HepG2 (cell line): ENCODE data around the gene TBC1D21. TPM values are rescaled to one million over a fixed set of nuclear protein-coding genes. Genes with fewer than 3 reads are reported as not detected.

ENCODE experiments used
- ARNT2 ChIP-seq: sonication (generic); formaldehyde crosslinking; IDR thresholded peaks from 2 replicates; pipeline ENCODE4 v1.8.0; 2022; ENCODE audit warnings: mild to moderate bottlenecking, low read depth, missing genetic modification reagents, moderate library complexity
- CHCHD3 ChIP-seq: sonication (generic); formaldehyde crosslinking; IDR thresholded peaks from 2 replicates; pipeline ENCODE4 v1.8.0; 2022; ENCODE audit warnings: mild to moderate bottlenecking, missing genetic modification reagents, moderate library complexity
- HNF4A ChIP-seq: sonication (generic); formaldehyde crosslinking; IDR thresholded peaks from 2 replicates; pipeline ENCODE4 v1.4.0; 2020; ENCODE audit warnings: missing genetic modification reagents
- JDP2 ChIP-seq: sonication (generic); formaldehyde crosslinking; IDR thresholded peaks from 2 replicates; pipeline ENCODE4 v1.8.1; 2022; ENCODE audit warnings: missing genetic modification reagents, borderline replicate concordance
- KLF13 ChIP-seq: sonication (generic); formaldehyde crosslinking; IDR thresholded peaks from 2 replicates; pipeline ENCODE4 v1.4.0; 2020; ENCODE audit warnings: mild to moderate bottlenecking, missing genetic modification reagents
- KLF16 ChIP-seq, 2 experiments: sonication (generic) in 1 of 2; formaldehyde crosslinking in 1 of 2; IDR thresholded peaks; 2 replicates each; pipeline versions ENCODE4 v1.6.1 to v1.8.0; 2016 to 2023; ENCODE audit warnings: missing genetic modification reagents in 2 of 2, missing compliant biosample characterization in 1 of 2
- MTF2 ChIP-seq: sonication (generic); formaldehyde crosslinking; IDR thresholded peaks from 2 replicates; pipeline ENCODE4 v1.5.0; 2020; ENCODE audit warnings: missing genetic modification reagents, borderline replicate concordance
- MYC ChIP-seq: sonication (generic); formaldehyde crosslinking; IDR thresholded peaks from 2 replicates; pipeline ENCODE4 v1.9.0; 2021; ENCODE audit warnings: missing genetic modification reagents, borderline replicate concordance
- MYNN ChIP-seq: sonication (generic); formaldehyde crosslinking; IDR thresholded peaks from 2 replicates; pipeline ENCODE4 v1.4.0; 2020; ENCODE audit warnings: mild to moderate bottlenecking, low read depth, missing genetic modification reagents
- NKX3-1 ChIP-seq: sonication (generic); formaldehyde crosslinking; IDR thresholded peaks from 2 replicates; pipeline ENCODE4 v1.5.0; 2020; ENCODE audit warnings: missing genetic modification reagents
- NR2F6 ChIP-seq, 2 experiments: IDR thresholded peaks; 2 replicates each; pipeline ENCODE4 v1.6.1; 2016; ENCODE audit warnings: antibody characterized with exemption in 1 of 2, mild to moderate bottlenecking in 1 of 2
- PHF21A ChIP-seq: sonication (generic); formaldehyde crosslinking; IDR thresholded peaks from 2 replicates; pipeline ENCODE4 v1.5.0; 2020; ENCODE audit warnings: mild to moderate bottlenecking, missing genetic modification reagents
- SMARCE1 ChIP-seq: fragments of 450-650 bp; IDR thresholded peaks from 2 replicates; pipeline ENCODE4 v1.6.1; 2017; ENCODE audit warnings: borderline replicate concordance
- SSRP1 ChIP-seq: IDR thresholded peaks from 2 replicates; pipeline ENCODE4 v1.6.1; 2016; ENCODE audit warnings: control low read depth
- XRCC5 ChIP-seq: fragments of 200-400 bp; formaldehyde crosslinking; optimal IDR thresholded peaks from 2 replicates; pipeline ENCODE3; 2017; ENCODE audit warnings: mild to moderate bottlenecking, low read length
- ZFY ChIP-seq: sonication (generic); formaldehyde crosslinking; IDR thresholded peaks from 2 replicates; pipeline ENCODE4 v1.4.0; 2020; ENCODE audit warnings: missing genetic modification reagents
- ZNF138 ChIP-seq: sonication (generic); formaldehyde crosslinking; IDR thresholded peaks from 2 replicates; pipeline ENCODE4 v1.5.0; 2020; ENCODE audit warnings: mild to moderate bottlenecking, low read depth, missing genetic modification reagents
- ZNF446 ChIP-seq: sonication (generic); formaldehyde crosslinking; IDR thresholded peaks from 2 replicates; pipeline ENCODE4 v1.5.0; 2020; ENCODE audit warnings: mild to moderate bottlenecking, missing genetic modification reagents
- ZNF776 ChIP-seq: sonication (generic); formaldehyde crosslinking; IDR thresholded peaks from 2 replicates; pipeline ENCODE4 v1.4.0; 2020; ENCODE audit warnings: mild to moderate bottlenecking, missing genetic modification reagents
- ZNF878 ChIP-seq: sonication (generic); formaldehyde crosslinking; IDR thresholded peaks from 2 replicates; pipeline ENCODE4 v1.8.1; 2023; ENCODE audit warnings: mild to moderate bottlenecking, missing genetic modification reagents, moderate library complexity
- ZSCAN20 ChIP-seq: sonication (generic); formaldehyde crosslinking; IDR thresholded peaks from 2 replicates; pipeline ENCODE4 v1.4.0; 2020; ENCODE audit warnings: missing genetic modification reagents, mild to moderate bottlenecking, borderline replicate concordance
- ZSCAN21 ChIP-seq: sonication (generic); formaldehyde crosslinking; IDR thresholded peaks from 2 replicates; pipeline ENCODE4 v1.8.0; 2022; ENCODE audit warnings: mild to moderate bottlenecking, missing genetic modification reagents, moderate library complexity, borderline replicate concordance
- polyA plus RNA-seq, 8 experiments: library from polyadenylated mRNA; depleted of rRNA in 3 of 8; stranded (reverse) in 7 of 8; unstranded in 1 of 8; fragments of >200 nt; fragmentation: Illumina TruSeq in 4 of 8; extraction: Trizol in 4 of 8; gene quantifications; 2 replicates each; pipeline versions ENCODE4 v1.2.1 to v1.2.3, GENCODE V29; 2011 to 2016; ENCODE audit warnings: low read depth in 4 of 8, missing spikeins in 1 of 8, mixed read lengths in 1 of 8; ENCODE audit not compliant: insufficient read depth in 1 of 8
- total RNA-seq, 5 experiments: library from RNA; depleted of rRNA; stranded (reverse); fragments of >200 nt; fragmentation: Illumina TruSeq; extraction: Trizol; gene quantifications; 2 replicates each; pipeline ENCODE4 v1.2.3, GENCODE V29; 2016; ENCODE audit warnings: low read depth in 1 of 5
- TF ChIP-seq, protein P1 (sequence below): sonication (generic); formaldehyde crosslinking; IDR thresholded peaks from 2 replicates; pipeline ENCODE4 v1.4.0; 2020; ENCODE audit warnings: missing genetic modification reagents
- TF ChIP-seq, protein P2 (sequence below): sonication (generic); formaldehyde crosslinking; IDR thresholded peaks from 2 replicates; pipeline ENCODE4 v1.5.1; 2020; ENCODE audit warnings: mild to moderate bottlenecking, moderate library complexity, missing genetic modification reagents
- TF ChIP-seq, protein P3 (sequence below): sonication (generic); formaldehyde crosslinking; IDR thresholded peaks from 2 replicates; pipeline ENCODE4 v1.4.0; 2020; ENCODE audit warnings: missing genetic modification reagents, borderline replicate concordance

The TBC1D21 gene
- total and polyA plus RNA-seq, 2 of the 13 experiments (the other 11 are each of a cell fraction or from before 2014, with no cell fraction given) = not detected

DNA sequence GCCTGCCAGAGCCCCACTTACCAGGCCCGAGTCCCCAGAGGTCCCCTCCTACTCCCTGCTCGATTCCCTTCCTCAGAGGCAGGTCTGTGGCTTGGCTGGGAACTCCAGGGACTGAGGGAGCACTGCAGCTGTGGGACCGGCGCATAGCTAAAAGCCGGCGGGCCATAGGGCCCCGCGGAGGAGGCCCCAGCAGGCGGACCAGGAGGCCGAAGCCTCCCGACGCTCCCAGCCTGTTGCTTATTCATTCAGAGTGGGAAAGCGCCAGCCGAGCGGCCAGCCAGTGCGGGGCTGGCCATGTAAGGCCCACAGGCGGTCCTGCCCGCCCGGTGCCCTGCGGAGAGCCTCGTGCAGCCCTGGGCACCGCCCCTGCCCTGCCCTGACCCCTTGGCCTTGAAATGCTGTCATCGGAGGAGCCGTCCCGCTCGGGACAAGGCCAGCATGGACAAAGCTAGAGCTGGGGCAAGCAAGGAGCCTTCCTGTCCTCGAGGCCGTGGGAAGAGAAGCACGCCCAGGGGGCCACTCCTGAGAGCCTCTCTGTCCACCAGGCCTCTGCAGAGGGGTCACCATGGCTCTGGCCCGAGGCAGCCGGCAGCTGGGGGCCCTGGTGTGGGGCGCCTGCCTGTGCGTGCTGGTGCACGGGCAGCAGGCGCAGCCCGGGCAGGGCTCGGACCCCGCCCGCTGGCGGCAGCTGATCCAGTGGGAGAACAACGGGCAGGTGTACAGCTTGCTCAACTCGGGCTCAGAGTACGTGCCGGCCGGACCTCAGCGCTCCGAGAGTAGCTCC, 53.0 kb downstream of the TBC1D21 start, which contains the start of gene LOXL1 (continued):
- no peak for TF ChIP-seq NKX3-1 (CRISPR knock-in tag)
- TF ChIP-seq ZNF446 (CRISPR knock-in tag) = no peak
- no peak for TF ChIP-seq ARNT2 (CRISPR knock-in tag)
- TF ChIP-seq, protein P1, sequence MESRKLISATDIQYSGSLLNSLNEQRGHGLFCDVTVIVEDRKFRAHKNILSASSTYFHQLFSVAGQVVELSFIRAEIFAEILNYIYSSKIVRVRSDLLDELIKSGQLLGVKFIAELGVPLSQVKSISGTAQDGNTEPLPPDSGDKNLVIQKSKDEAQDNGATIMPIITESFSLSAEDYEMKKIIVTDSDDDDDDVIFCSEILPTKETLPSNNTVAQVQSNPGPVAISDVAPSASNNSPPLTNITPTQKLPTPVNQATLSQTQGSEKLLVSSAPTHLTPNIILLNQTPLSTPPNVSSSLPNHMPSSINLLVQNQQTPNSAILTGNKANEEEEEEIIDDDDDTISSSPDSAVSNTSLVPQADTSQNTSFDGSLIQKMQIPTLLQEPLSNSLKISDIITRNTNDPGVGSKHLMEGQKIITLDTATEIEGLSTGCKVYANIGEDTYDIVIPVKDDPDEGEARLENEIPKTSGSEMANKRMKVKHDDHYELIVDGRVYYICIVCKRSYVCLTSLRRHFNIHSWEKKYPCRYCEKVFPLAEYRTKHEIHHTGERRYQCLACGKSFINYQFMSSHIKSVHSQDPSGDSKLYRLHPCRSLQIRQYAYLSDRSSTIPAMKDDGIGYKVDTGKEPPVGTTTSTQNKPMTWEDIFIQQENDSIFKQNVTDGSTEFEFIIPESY (CRISPR knock-in tag) = no peak
- no peak for TF ChIP-seq PHF21A (CRISPR knock-in tag)
- TF ChIP-seq MTF2 (CRISPR knock-in tag) = 0 out of 2 replicates have a peak, but pooled peaks have one; percentile 27
- no peak for TF ChIP-seq KLF13 (CRISPR knock-in tag)
- 0 out of 2 replicates have a peak, but pooled peaks have one; percentile 39 for TF ChIP-seq ZSCAN21 (CRISPR knock-in tag)
- TF ChIP-seq ZNF776 (CRISPR knock-in tag) = no peak
- no peak for TF ChIP-seq KLF16 (CRISPR knock-in tag; IDR thresholded peaks at IDR 0.05)
- no peak for TF ChIP-seq ZSCAN20 (CRISPR knock-in tag)
- peak; percentile 44; the same call in 1 of the 2 replicates for TF ChIP-seq ZFY (CRISPR knock-in tag)
- no peak for TF ChIP-seq SMARCE1
- peak; percentile 19; the same call in 1 of the 2 replicates for TF ChIP-seq MYC (CRISPR knock-in tag)
- TF ChIP-seq MYNN (CRISPR knock-in tag) = no peak
- TF ChIP-seq SSRP1 (CRISPR knock-in tag) = no peak
- TF ChIP-seq JDP2 (CRISPR knock-in tag) = no peak
- TF ChIP-seq ZNF138 (CRISPR knock-in tag) = no peak
- TF ChIP-seq, protein P2, sequence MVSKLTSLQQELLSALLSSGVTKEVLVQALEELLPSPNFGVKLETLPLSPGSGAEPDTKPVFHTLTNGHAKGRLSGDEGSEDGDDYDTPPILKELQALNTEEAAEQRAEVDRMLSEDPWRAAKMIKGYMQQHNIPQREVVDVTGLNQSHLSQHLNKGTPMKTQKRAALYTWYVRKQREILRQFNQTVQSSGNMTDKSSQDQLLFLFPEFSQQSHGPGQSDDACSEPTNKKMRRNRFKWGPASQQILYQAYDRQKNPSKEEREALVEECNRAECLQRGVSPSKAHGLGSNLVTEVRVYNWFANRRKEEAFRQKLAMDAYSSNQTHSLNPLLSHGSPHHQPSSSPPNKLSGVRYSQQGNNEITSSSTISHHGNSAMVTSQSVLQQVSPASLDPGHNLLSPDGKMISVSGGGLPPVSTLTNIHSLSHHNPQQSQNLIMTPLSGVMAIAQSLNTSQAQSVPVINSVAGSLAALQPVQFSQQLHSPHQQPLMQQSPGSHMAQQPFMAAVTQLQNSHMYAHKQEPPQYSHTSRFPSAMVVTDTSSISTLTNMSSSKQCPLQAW (CRISPR knock-in tag) = no peak
- no peak for TF ChIP-seq CHCHD3 (CRISPR knock-in tag)
- TF ChIP-seq ZNF878 (CRISPR knock-in tag) = no peak
- no peak for TF ChIP-seq NR2F6 (IDR thresholded peaks at IDR 0.05)
- no peak for TF ChIP-seq NR2F6 (CRISPR knock-in tag; IDR thresholded peaks at IDR 0.05)
- TF ChIP-seq HNF4A (CRISPR knock-in tag) = no peak
- TF ChIP-seq XRCC5 = peak; percentile 62
- TF ChIP-seq, protein P3, sequence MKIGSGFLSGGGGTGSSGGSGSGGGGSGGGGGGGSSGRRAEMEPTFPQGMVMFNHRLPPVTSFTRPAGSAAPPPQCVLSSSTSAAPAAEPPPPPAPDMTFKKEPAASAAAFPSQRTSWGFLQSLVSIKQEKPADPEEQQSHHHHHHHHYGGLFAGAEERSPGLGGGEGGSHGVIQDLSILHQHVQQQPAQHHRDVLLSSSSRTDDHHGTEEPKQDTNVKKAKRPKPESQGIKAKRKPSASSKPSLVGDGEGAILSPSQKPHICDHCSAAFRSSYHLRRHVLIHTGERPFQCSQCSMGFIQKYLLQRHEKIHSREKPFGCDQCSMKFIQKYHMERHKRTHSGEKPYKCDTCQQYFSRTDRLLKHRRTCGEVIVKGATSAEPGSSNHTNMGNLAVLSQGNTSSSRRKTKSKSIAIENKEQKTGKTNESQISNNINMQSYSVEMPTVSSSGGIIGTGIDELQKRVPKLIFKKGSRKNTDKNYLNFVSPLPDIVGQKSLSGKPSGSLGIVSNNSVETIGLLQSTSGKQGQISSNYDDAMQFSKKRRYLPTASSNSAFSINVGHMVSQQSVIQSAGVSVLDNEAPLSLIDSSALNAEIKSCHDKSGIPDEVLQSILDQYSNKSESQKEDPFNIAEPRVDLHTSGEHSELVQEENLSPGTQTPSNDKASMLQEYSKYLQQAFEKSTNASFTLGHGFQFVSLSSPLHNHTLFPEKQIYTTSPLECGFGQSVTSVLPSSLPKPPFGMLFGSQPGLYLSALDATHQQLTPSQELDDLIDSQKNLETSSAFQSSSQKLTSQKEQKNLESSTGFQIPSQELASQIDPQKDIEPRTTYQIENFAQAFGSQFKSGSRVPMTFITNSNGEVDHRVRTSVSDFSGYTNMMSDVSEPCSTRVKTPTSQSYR = no peak
